ENCODE data around the gene SH3PXD2A. TPM values are rescaled to one million over a fixed set of nuclear protein-coding genes. Genes with fewer than 3 reads are reported as not detected.

SH3PXD2A gene
- total and polyA plus RNA-seq, 2 donors (not counting 1 experiment from before 2014, with no cell fraction given) = 3.2 to 33.5 TPM

DNA sequence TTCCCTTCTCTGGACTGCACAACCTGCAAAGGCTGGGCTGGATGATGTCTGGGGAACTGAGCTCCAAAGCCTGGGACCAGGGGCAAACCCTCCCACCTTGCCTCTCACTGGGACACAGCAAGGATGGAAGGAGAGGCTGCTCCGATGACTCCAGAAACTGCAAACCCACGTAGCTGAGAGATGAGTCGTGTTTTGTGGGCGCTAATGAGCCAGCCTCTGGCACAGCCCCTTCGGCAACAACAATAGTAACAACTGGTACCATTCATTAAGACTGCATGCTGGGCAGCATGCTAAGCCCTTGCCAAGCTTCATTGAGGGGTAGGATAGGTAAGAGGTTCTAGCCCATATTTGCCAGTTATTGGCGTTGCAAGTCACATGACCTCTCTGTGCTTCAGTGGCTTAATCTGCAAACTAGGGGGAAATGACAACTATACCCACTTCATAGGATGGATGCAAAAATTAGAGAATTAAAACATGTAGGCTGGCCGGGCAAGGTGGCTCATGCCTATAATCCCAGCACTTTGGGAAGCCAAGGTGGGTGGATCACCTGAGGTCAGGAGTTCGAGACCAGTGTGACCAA is 145.9 kb downstream of the SH3PXD2A start:
- Histone ChIP-seq H3K4me1 (ENCODE audit: control insufficient read depth in 2 of 2, insufficient read depth in 2 of 2, low read length in 2 of 2) (no peaks in the 10 kb centered on the region), H3K4me2 (replicated peaks; ENCODE audit: low read depth, low read length, poor library complexity, severe bottlenecking) (no peak overlapping the region), H3K27me3 (replicated peaks in 1 of 4; ENCODE audit: control extremely low read depth in 1 of 4, control insufficient read depth in 3 of 4, insufficient read depth in 4 of 4, low read length in 3 of 4) (no peaks in the 10 kb centered on the region), H3K36me3 (replicated peaks in 1 of 2; ENCODE audit: control extremely low read depth in 1 of 2, control insufficient read depth in 1 of 2, extremely low read depth in 1 of 2, insufficient read depth in 2 of 2, low read length in 1 of 2) (no peaks in the 10 kb centered on the region), H3K9ac (ENCODE audit: low read length) (no peak overlapping the region), H3K79me2 (ENCODE audit: control insufficient read depth, insufficient read depth, low read length) (no peaks in the 10 kb centered on the region), H4K20me1 (ENCODE audit: control insufficient read depth, insufficient read depth, low read length, poor library complexity, severe bottlenecking) (no peaks in the 10 kb centered on the region), H3K4me3 (ENCODE audit: control extremely low read depth in 1 of 5, extremely low read depth in 1 of 5, insufficient read depth in 1 of 5, low read depth in 2 of 5, low read length in 4 of 5) (no peak overlapping the region), H3K9me3 (ENCODE audit: control extremely low read depth in 1 of 3, control insufficient read depth in 2 of 3, insufficient read depth in 1 of 3, low read length in 2 of 3) (no peaks in the 10 kb centered on the region), H3K27ac (ENCODE audit: low read length in 2 of 2) (no peak overlapping the region), H2AFZ (ENCODE audit: insufficient read depth, low read depth, low read length, poor library complexity, severe bottlenecking) (no peak overlapping the region)
- TF ChIP-seq, protein P1, sequence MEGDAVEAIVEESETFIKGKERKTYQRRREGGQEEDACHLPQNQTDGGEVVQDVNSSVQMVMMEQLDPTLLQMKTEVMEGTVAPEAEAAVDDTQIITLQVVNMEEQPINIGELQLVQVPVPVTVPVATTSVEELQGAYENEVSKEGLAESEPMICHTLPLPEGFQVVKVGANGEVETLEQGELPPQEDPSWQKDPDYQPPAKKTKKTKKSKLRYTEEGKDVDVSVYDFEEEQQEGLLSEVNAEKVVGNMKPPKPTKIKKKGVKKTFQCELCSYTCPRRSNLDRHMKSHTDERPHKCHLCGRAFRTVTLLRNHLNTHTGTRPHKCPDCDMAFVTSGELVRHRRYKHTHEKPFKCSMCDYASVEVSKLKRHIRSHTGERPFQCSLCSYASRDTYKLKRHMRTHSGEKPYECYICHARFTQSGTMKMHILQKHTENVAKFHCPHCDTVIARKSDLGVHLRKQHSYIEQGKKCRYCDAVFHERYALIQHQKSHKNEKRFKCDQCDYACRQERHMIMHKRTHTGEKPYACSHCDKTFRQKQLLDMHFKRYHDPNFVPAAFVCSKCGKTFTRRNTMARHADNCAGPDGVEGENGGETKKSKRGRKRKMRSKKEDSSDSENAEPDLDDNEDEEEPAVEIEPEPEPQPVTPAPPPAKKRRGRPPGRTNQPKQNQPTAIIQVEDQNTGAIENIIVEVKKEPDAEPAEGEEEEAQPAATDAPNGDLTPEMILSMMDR (IDR thresholded peaks at IDR 0.05) = no peak
- no peak for TF ChIP-seq EZH2 (IDR thresholded peaks at IDR 0.05; ENCODE audit: borderline replicate concordance, insufficient read depth, low read depth, low read length, poor library complexity, severe bottlenecking)
- 81% methylated on average over 6 of the region's 8 CpGs for WGBS (ENCODE audit: insufficient coverage)
- Mint-ChIP-seq H3K9me3 (ENCODE audit: insufficient read depth) (no peaks in the 10 kb centered on the region), H3K27ac (no peak overlapping the region), H3K4me1 (no peaks in the 10 kb centered on the region), H3K27me3 (peaks cover 6% of the 10 kb centered on the region), H3K4me3 (no peak overlapping the region)
- ChIA-PET CTCF (interaction anchor here (0.8 to 6.2 kb wide), 5 partner anchors 148 to 179 kb away, joined by 3 to 56 read pairs (median 4); no protein-coding TSS in a partner anchor), POLR2A (no interaction called here)
- ATAC-seq (ENCODE audit: low read depth) = no peak
- intact Hi-C loops (cut with micrococcal nuclease) = no loop called here
- DNase-seq = no peak

DNA sequence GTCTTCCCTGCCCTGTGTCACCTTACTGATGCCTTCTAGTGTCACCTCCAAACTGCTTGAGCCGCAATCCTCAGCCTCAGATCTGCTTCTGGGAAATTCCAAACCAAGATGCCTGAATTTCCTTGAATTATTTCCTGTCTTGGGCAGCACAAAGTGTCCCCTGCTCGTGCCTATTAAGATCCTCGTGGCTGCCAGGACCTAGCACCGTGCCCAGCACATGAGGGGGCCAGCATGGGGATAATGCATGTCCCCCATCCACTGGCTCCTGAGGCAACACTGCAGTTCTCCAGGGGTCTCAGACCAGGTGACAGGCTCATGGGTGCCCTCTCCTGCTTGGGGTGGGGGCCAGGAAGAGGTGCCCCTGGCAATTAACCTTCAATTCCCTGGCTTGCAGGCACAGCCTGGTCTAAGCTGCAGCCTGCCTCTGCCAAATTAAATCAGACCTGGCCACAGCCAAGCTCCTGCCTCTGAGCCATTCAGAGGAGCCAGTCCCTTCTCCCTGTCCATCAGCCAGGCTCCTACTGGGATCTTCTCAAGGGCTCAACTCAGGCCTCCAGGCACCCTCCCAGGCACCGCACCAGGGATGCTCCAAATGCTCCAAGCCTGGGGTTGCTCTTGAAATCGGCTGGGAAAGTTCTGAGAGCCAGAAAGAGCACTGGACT is 146.6 kb downstream of the SH3PXD2A start:
- H3K36me3 ChIP-seq (replicated peaks in 1 of 2; ENCODE audit: control extremely low read depth in 1 of 2, control insufficient read depth in 1 of 2, extremely low read depth in 1 of 2, insufficient read depth in 2 of 2, low read length in 1 of 2) = no peaks in the 10 kb centered on the region
- H3K79me2 ChIP-seq (ENCODE audit: control insufficient read depth, insufficient read depth, low read length) = no peaks in the 10 kb centered on the region
- no peaks in the 10 kb centered on the region for H3K9me3 ChIP-seq (ENCODE audit: control extremely low read depth in 1 of 3, control insufficient read depth in 2 of 3, insufficient read depth in 1 of 3, low read length in 2 of 3)
- WGBS (ENCODE audit: insufficient coverage) = 81% methylated on average over 6 of the region's 6 CpGs
- no peaks in the 10 kb centered on the region for H4K20me1 ChIP-seq (ENCODE audit: control insufficient read depth, insufficient read depth, low read length, poor library complexity, severe bottlenecking)
- H3K4me3 ChIP-seq (ENCODE audit: control extremely low read depth in 1 of 5, extremely low read depth in 1 of 5, insufficient read depth in 1 of 5, low read depth in 2 of 5, low read length in 4 of 5) = no peak overlapping the region
- no peak overlapping the region for H3K27ac Mint-ChIP-seq
- intact Hi-C loops (cut with micrococcal nuclease) = no loop called here
- no peak overlapping the region for H3K4me2 ChIP-seq (replicated peaks; ENCODE audit: low read depth, low read length, poor library complexity, severe bottlenecking)
- no peak overlapping the region for H2AFZ ChIP-seq (ENCODE audit: insufficient read depth, low read depth, low read length, poor library complexity, severe bottlenecking)
- ATAC-seq (ENCODE audit: low read depth) (no peak), DNase-seq (no peak)
- CTCF ChIA-PET = interaction anchor here (0.8 to 1.8 kb wide), 3 partner anchors 150 to 171 kb away, joined by 3 to 5 read pairs (median 3); no protein-coding TSS in a partner anchor
- H3K4me1 ChIP-seq (ENCODE audit: control insufficient read depth in 2 of 2, insufficient read depth in 2 of 2, low read length in 2 of 2) = no peaks in the 10 kb centered on the region
- POLR2A ChIA-PET = no interaction called here
- no peak overlapping the region for H3K9ac ChIP-seq (ENCODE audit: low read length)
- peaks cover 6% of the 10 kb centered on the region for H3K27me3 Mint-ChIP-seq
- H3K27me3 ChIP-seq (replicated peaks in 1 of 4; ENCODE audit: control extremely low read depth in 1 of 4, control insufficient read depth in 3 of 4, insufficient read depth in 4 of 4, low read length in 3 of 4) = no peaks in the 10 kb centered on the region
- H3K4me1 Mint-ChIP-seq = no peaks in the 10 kb centered on the region
- no peak for TF ChIP-seq EZH2 (IDR thresholded peaks at IDR 0.05; ENCODE audit: borderline replicate concordance, insufficient read depth, low read depth, low read length, poor library complexity, severe bottlenecking)
- TF ChIP-seq, protein P1 (IDR thresholded peaks at IDR 0.05) = no peak
- H3K27ac ChIP-seq (ENCODE audit: low read length in 2 of 2) = no peak overlapping the region
- no peaks in the 10 kb centered on the region for H3K9me3 Mint-ChIP-seq (ENCODE audit: insufficient read depth)
- no peak overlapping the region for H3K4me3 Mint-ChIP-seq
